GM10248 (cell line): ENCODE measurements around the gene DNAH1.

Experiments used
- CTCF ChIA-PET: fragments of 300-600 bp; sonication (Branson Sonifier 250); formaldehyde crosslinking; extraction: SDS; loops from one replicate; lab custom pipeline; 2021; ENCODE audit warnings: antibody characterized with exemption; lab: Yijun Ruan, JAX
- POLR2A ChIA-PET: fragments of 350-650 bp; sonication (Branson Sonifier 250); formaldehyde crosslinking; extraction: SDS; loops from one replicate; lab custom pipeline; 2020; ENCODE audit warnings: antibody characterized with exemption; lab: Yijun Ruan, JAX
- DNase-seq: peaks from one replicate; pipeline ENCODE4 v3.0.0; 2012; ENCODE audit errors: extremely low spot score
- TF ChIP-seq, protein P1 (sequence below): IDR thresholded peaks from 2 replicates; pipeline ENCODE4 v1.5.1; 2012; ENCODE audit warnings: mild to moderate bottlenecking, low read depth; ENCODE audit errors: extremely low read depth, missing control alignments, control extremely low read depth

Gene DNAH1

DNA sequence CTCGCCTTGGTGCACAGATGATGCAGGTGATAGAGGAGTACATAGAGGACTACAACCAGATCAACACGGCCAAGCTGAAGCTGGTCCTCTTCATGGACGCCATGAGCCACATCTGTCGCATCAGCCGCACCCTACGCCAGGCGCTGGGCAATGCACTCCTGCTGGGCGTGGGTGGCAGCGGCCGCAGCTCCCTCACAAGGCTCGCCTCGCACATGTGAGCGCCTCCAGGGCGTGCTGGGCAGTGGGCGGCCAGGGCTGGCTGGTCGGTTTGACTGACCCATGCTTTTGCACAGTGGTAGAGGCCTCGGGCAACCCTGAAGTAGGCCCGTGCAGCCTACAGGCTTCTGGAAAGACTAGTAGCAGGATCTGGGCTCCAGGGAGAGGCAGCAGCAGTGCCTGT is 65.5 kb downstream of the DNAH1 start:
- ChIA-PET POLR2A (no interaction called here), CTCF (interaction anchor here (1.5 kb wide), 2 partner anchors 18 to 161 kb away, joined by 3 to 5 read pairs; no protein-coding TSS in a partner anchor)
- TF ChIP-seq, protein P1, sequence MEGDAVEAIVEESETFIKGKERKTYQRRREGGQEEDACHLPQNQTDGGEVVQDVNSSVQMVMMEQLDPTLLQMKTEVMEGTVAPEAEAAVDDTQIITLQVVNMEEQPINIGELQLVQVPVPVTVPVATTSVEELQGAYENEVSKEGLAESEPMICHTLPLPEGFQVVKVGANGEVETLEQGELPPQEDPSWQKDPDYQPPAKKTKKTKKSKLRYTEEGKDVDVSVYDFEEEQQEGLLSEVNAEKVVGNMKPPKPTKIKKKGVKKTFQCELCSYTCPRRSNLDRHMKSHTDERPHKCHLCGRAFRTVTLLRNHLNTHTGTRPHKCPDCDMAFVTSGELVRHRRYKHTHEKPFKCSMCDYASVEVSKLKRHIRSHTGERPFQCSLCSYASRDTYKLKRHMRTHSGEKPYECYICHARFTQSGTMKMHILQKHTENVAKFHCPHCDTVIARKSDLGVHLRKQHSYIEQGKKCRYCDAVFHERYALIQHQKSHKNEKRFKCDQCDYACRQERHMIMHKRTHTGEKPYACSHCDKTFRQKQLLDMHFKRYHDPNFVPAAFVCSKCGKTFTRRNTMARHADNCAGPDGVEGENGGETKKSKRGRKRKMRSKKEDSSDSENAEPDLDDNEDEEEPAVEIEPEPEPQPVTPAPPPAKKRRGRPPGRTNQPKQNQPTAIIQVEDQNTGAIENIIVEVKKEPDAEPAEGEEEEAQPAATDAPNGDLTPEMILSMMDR: no peak
- no peak for DNase-seq

DNA sequence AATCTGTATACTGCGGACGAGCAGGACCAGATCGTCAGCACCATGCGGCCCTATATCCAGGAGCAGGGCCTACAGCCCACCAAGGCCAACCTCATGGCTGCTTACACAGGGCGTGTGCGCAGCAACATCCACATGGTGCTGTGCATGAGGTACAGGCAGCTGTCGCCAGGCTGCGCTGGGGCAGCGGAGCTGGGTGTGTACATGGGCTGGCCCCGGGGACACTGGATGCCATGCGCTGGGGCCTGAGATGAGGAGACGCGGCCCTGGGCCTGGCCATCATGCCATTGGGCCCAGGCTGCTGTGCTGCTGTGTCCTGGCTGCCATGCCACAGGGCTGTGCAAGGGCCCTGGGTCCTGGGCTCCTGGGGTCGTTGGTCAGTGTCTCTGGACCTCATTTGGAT is 67.3 kb downstream of the DNAH1 start:
- CTCF ChIA-PET: interaction anchor here (1.0 to 2.8 kb wide), 7 partner anchors 9 to 64 kb away, joined by 3 to 12 read pairs (median 4); no protein-coding TSS in a partner anchor

DNA sequence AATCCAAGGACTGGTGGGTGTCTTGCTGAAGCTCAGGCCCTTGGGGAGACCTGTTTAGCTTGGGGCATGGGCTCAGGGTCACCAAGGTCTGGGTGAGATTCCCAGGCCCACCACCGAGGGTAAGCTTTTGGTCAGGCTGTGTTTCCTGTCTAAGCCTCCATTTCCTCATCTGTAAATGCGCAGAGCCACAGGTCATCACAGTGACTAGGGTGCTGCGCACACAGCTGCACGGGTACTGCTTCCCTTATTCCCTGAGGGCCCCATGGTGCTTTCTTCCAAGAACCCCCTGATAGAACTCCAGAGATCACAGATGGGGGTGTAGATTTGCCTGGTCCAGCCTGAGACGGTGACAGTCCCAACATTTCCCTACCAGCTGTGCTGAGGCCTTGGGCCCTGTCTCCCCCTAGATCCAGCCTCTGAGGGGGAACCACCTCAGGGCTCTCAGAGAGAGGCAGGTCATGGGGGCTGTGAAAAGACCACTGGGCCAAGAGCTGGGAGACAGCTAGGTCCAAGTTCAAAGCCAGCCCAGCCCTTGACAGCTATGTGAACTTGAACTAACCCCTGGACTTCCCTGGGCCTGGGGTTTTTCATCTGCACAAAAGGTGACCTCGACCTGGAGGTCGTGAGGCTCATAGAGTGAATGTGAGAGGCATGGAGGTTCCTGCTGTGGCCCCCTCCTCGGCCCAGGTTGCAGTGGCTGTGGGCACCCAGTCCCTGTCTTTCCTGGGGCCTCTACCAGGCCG is 68.1 kb downstream of the DNAH1 start:
- TF ChIP-seq, protein P1: no peak
- POLR2A ChIA-PET: no interaction called here
- CTCF ChIA-PET: interaction anchor here (1.0 to 2.8 kb wide), 13 partner anchors 10 to 163 kb away, joined by 3 to 12 read pairs (median 5); partner anchors contain the start of gene GLYCTK
- DNase-seq: no peak

More for the DNA sequence above, 67.3 kb downstream of the DNAH1 start:
- no peak for DNase-seq
- TF ChIP-seq, protein P1: no peak
- POLR2A ChIA-PET: no interaction called here

DNA sequence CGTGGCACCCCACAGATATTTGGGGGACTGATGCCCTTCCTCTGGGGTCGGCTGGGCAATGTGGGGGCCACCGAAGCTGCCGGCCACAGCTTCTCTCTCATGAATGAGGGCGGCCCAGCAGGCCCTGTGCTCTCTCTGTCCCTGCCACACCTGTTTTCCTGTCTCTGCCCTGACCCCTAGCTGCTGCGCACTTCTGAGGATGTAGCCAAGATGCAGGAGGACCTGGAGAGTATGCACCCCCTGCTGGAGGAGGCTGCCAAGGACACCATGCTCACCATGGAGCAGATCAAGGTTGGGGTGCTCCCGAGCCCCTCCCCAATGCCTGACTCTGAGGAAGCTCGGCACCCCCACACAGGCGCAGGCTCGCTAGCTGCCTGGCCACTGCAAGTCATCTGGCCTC is 69.0 kb downstream of the DNAH1 start:
- ChIA-PET POLR2A (no interaction called here), CTCF (interaction anchor here (0.9 to 2.8 kb wide), 16 partner anchors 11 to 164 kb away, joined by 3 to 12 read pairs (median 4); partner anchors contain the start of genes GLYCTK and SEMA3G)

DNA sequence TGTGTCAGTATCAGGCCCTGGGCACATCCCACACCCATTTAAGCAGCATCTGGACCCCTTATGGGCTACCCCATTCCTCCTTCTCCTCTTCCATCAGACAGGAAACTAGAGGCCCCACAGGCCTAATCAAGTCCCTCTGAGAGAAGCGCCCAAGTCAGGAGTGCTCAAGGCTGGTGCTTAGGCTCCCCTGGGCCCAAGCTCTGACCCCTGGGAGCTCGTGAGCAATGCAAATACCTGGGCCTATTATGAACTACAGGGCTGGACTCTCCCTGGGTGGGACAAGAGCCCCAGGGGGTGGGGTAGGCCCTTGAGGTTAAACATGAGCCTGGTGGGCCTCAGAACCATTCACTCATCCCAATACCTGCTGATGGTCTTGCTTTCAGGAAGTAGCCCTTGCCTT is 71.4 kb downstream of the DNAH1 start:
- POLR2A ChIA-PET: no interaction called here
- DNase-seq: no peak
- CTCF ChIA-PET: interaction anchor here (1.3 to 2.6 kb wide), 4 partner anchors 15 to 156 kb away, joined by 3 to 8 read pairs (median 5); no protein-coding TSS in a partner anchor

More for the DNA sequence above, 69.0 kb downstream of the DNAH1 start:
- TF ChIP-seq, protein P1: peak; percentile 50
- DNase-seq: peak; percentile 75

DNA sequence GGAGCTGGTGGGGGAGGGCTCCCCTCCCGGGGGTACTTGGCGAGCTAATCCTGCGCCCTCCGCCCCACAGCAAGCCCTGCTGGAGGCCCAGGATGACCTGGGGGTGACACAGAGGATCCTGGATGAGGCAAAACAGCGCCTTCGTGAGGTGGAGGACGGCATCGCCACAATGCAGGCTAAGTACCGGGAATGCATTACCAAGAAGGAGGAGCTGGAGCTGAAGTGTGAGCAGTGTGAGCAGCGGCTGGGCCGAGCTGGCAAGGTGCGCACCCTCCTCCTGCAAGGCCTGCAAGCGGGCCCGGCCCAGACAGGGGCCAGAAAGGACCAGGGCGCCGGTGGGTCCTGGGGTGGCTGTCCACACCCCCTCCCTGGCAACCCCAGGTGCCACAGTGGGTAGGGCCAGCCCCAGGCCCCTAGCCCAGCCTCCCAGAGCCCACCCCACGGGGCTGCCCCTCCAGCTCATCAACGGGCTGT is 72.3 kb downstream of the DNAH1 start:
- DNase-seq: no peak
- CTCF ChIA-PET: interaction anchor here (0.8 to 2.6 kb wide), 5 partner anchors 10 to 157 kb away, joined by 3 to 8 read pairs (median 5); no protein-coding TSS in a partner anchor
- TF ChIP-seq, protein P1: no peak
- POLR2A ChIA-PET: interaction anchor here (0.6 kb wide), 1 partner anchor 155 kb away, joined by 12 read pairs; no protein-coding TSS in a partner anchor

More for the DNA sequence above, 71.4 kb downstream of the DNAH1 start:
- TF ChIP-seq, protein P1: no peak
